OCI-LY7 (cell line): ENCODE results near the gene ODC1. TPM values are rescaled to one million over a fixed set of nuclear protein-coding genes. Genes with fewer than 3 reads are reported as not detected.

ENCODE experiments used
- BruUV-seq: library from RNA; stranded (reverse); fragments of 400-500 nt; replicated peaks from 2 replicates; lab custom pipeline; 2021; lab: Mats Ljungman, UMichigan
- CTCF ChIA-PET: fragments of 300-600 bp; sonication (Branson Sonifier 250); formaldehyde crosslinking; loops from one replicate; lab custom pipeline; 2022; ENCODE audit warnings: antibody characterized with exemption; ENCODE audit not compliant: unreplicated experiment; lab: Charles Lee
- POLR2A ChIA-PET: fragments of 300-600 bp; sonication (Branson Sonifier 250); formaldehyde crosslinking; loops from one replicate; lab custom pipeline; 2022; ENCODE audit warnings: antibody characterized with exemption; lab: Charles Lee
- DNase-seq: peaks from one replicate; pipeline ENCODE4 v3.0.0-alpha.2; 2015; ENCODE audit warnings: low spot score
- H2AFZ ChIP-seq: fragments of 200-600 bp; sonication (generic), shearing (Covaris generic); 2 replicates; pipeline ENCODE4 v1.6.1; 2014; ENCODE audit warnings: mild to moderate bottlenecking, antibody characterized with exemption, low read length, moderate library complexity
- H3K27ac ChIP-seq: fragments of 200-600 bp; sonication (generic); 2 replicates; pipeline ENCODE4 v1.5.1; 2014; ENCODE audit warnings: mixed run types, low read depth, mild to moderate bottlenecking, moderate library complexity, low read length, inconsistent platforms; ENCODE audit not compliant: poor library complexity, severe bottlenecking
- H3K36me3 ChIP-seq: fragments of 200-600 bp; sonication (generic); 2 replicates; pipeline ENCODE4 v1.6.1; 2014; ENCODE audit warnings: mild to moderate bottlenecking, antibody characterized with exemption, low read length, moderate library complexity, mixed read lengths; ENCODE audit not compliant: insufficient read depth
- H3K4me1 ChIP-seq: fragments of 200-600 bp; sonication (generic); 2 replicates; pipeline ENCODE4 v1.5.1; 2014; ENCODE audit warnings: mild to moderate bottlenecking, low read length; ENCODE audit not compliant: insufficient read depth, poor library complexity, severe bottlenecking
- H3K4me2 ChIP-seq: fragments of 200-600 bp; sonication (generic); 2 replicates; pipeline ENCODE4 v1.6.1; 2014; ENCODE audit warnings: mild to moderate bottlenecking, low read length
- H3K4me3 ChIP-seq: fragments of 200-600 bp; sonication (generic); 2 replicates; pipeline ENCODE4 v1.5.1; 2014; ENCODE audit warnings: mild to moderate bottlenecking, low read depth, low read length; ENCODE audit not compliant: poor library complexity, severe bottlenecking
- H3K79me2 ChIP-seq: fragments of 200-600 bp; sonication (generic); 2 replicates; pipeline ENCODE4 v1.6.1; 2016; ENCODE audit warnings: low read depth, mild to moderate bottlenecking, low read length, moderate library complexity, mixed read lengths; ENCODE audit not compliant: insufficient read depth
- H3K9me2 ChIP-seq: fragments of 200-600 bp; sonication (generic); 2 replicates; pipeline ENCODE4 v1.6.1; 2016; ENCODE audit warnings: mild to moderate bottlenecking, low read length, mixed read lengths; ENCODE audit not compliant: insufficient read depth
- H3K9me3 ChIP-seq: fragments of 200-600 bp; sonication (generic); 2 replicates; pipeline ENCODE4 v1.6.1; 2014; ENCODE audit warnings: mild to moderate bottlenecking, mixed run types, low read length, mixed read lengths
- H4K20me1 ChIP-seq: fragments of 200-600 bp; sonication (generic); 2 replicates; pipeline ENCODE4 v1.6.1; 2014; ENCODE audit warnings: mild to moderate bottlenecking, antibody characterized with exemption, low read length, moderate library complexity, mixed read lengths; ENCODE audit not compliant: insufficient read depth
- CTCF ChIP-seq: fragments of 200-600 bp; sonication (generic); conservative IDR thresholded peaks from 2 replicates; pipeline ENCODE4 v1.5.1; 2014; ENCODE audit warnings: mild to moderate bottlenecking, antibody characterized with exemption, low read length, moderate library complexity, mixed read lengths
- EZH2phosphoT487 ChIP-seq: fragments of 200-600 bp; sonication (generic); IDR thresholded peaks from 2 replicates; pipeline ENCODE4 v1.6.1; 2018; ENCODE audit warnings: low read depth, borderline replicate concordance, mild to moderate bottlenecking, mixed run types, antibody characterized with exemption, low read length, moderate library complexity, mixed read lengths
- intact Hi-C: fragments of 100-400 bp; cut with micrococcal nuclease; formaldehyde crosslinking; loops from one replicate; pipeline ENCODE4 v1.10.0; 2022; ENCODE audit not compliant: unreplicated experiment
- total RNA-seq, 2 experiments: library from RNA; depleted of rRNA in 1 of 2; stranded (reverse); fragments of >200 nt in 1 of 2; shearing (Covaris generic) in 1 of 2; gene quantifications; 2 replicates each; pipeline ENCODE4 v1.2.3, GENCODE V29; 2014 to 2022

The ODC1 gene
- total RNA-seq, 2 experiments from 2014 or later: 256 to 273 TPM

GRCh38 chr2:10411557-10411956, 36.6 kb downstream of the ODC1 start:
- TF ChIP-seq EZH2phosphoT487 (no peak), CTCF (no peak)
- H4K20me1 ChIP-seq: no peaks in the 10 kb centered on the region
- BruUV-seq: no TSS peak
- no peaks in the 10 kb centered on the region for H3K79me2 ChIP-seq
- no peak overlapping the region for H3K4me3 ChIP-seq
- H3K9me2 ChIP-seq: no peaks in the 10 kb centered on the region
- no peaks in the 10 kb centered on the region; the same call in 1 of the 2 replicates for H3K36me3 ChIP-seq
- ChIA-PET CTCF (interaction anchor here (0.6 kb wide), 1 partner anchor 275 kb away, joined by 4 read pairs; no protein-coding TSS in a partner anchor), POLR2A (no interaction called here)
- H3K27ac ChIP-seq: peak overlapping the region; percentile 90
- no peak for DNase-seq
- 0 out of 2 replicates have a peak overlapping the region, but pooled peaks have one; percentile 83 for H3K4me2 ChIP-seq
- no peaks in the 10 kb centered on the region for H3K9me3 ChIP-seq
- no peak overlapping the region for H2AFZ ChIP-seq
- peaks cover 68% of the 10 kb centered on the region for H3K4me1 ChIP-seq
- intact Hi-C loops: no loop called here

GRCh38 chr2:10410823-10411437, 37.2 kb downstream of the ODC1 start:
- peak overlapping the region; percentile 90 for H3K27ac ChIP-seq
- peak overlapping the region; percentile 83 for H3K4me2 ChIP-seq
- CTCF ChIA-PET: interaction anchor here (1.0 kb wide), 1 partner anchor 24 kb away, joined by 10 read pairs; no protein-coding TSS in a partner anchor
- intact Hi-C loops: loop anchor here (1.0 kb wide), 3 partner anchors 24 to 86 kb away; no protein-coding TSS in a partner anchor
- H4K20me1 ChIP-seq: no peaks in the 10 kb centered on the region
- TF ChIP-seq CTCF: no peak
- H3K9me2 ChIP-seq: no peaks in the 10 kb centered on the region
- POLR2A ChIA-PET: interaction anchor here (0.6 to 1.5 kb wide), 7 partner anchors 8 to 359 kb away, joined by 3 to 6 read pairs (median 4); no protein-coding TSS in a partner anchor
- peak overlapping the region; percentile 45 for H3K4me3 ChIP-seq
- peaks cover 68% of the 10 kb centered on the region for H3K4me1 ChIP-seq
- BruUV-seq: no TSS peak
- H2AFZ ChIP-seq: peak overlapping the region; percentile 29; the same call in 1 of the 2 replicates
- no peaks in the 10 kb centered on the region for H3K9me3 ChIP-seq
- H3K79me2 ChIP-seq: no peaks in the 10 kb centered on the region
- no peaks in the 10 kb centered on the region; the same call in 1 of the 2 replicates for H3K36me3 ChIP-seq
- DNase-seq: peak; percentile 21
